B cell (primary cell): ENCODE results near the gene ELAVL4. TPM values are rescaled to one million over a fixed set of nuclear protein-coding genes. Genes with fewer than 3 reads are reported as not detected.

Source experiments
- ATAC-seq: fragments of 200-7000 bp; cut with Tn5 transposase; one replicate; pipeline ENCODE4 v1.10.0; 2021; ENCODE audit warnings: low read depth, mild to moderate bottlenecking, moderate number of reproducible peaks, moderate library complexity
- CTCF ChIA-PET: fragments of 350-600 bp; sonication (Branson Sonifier 250); formaldehyde crosslinking; loops from one replicate; lab custom pipeline; 2021; ENCODE audit warnings: antibody characterized with exemption, inconsistent platforms; lab: Charles Lee
- POLR2A ChIA-PET: fragments of 350-600 bp; sonication (Branson Sonifier 250); formaldehyde crosslinking; loops from one replicate; lab custom pipeline; 2021; ENCODE audit warnings: antibody characterized with exemption; lab: Charles Lee
- DNase-seq: peaks from one replicate; pipeline ENCODE4 v3.0.0; 2013
- H2AFZ ChIP-seq: 2 replicates; pipeline ENCODE4 v1.6.1; 2012; ENCODE audit warnings: mild to moderate bottlenecking, low read depth, low read length; ENCODE audit not compliant: insufficient read depth, poor library complexity, severe bottlenecking
- H3K27ac ChIP-seq, 2 donors: 1 replicate in 1 of 2; 2 replicates in 1 of 2; pipeline ENCODE4 v1.5.1; 2012 to 2013; ENCODE audit warnings: low read length in 2 of 2, mild to moderate bottlenecking in 2 of 2, moderate library complexity in 1 of 2
- H3K27me3 ChIP-seq, 4 experiments: fragments of 200-600 bp in 1 of 4; sonication (generic) in 1 of 4; replicated peaks in 1 of 4; 1 replicate in 2 of 4; 2 replicates in 2 of 4; pipeline versions ENCODE4 v1.6.1 to v1.7.0; 2013 to 2016; ENCODE audit warnings: low read length in 3 of 4, mild to moderate bottlenecking in 2 of 4, mixed read lengths in 1 of 4, moderate library complexity in 1 of 4; ENCODE audit not compliant: insufficient read depth in 4 of 4, control insufficient read depth in 3 of 4; ENCODE audit errors: control extremely low read depth in 1 of 4
- H3K36me3 ChIP-seq, 2 experiments: replicated peaks in 1 of 2; 1 replicate in 1 of 2; 2 replicates in 1 of 2; pipeline versions ENCODE4 v1.6.1 to v1.7.1; 2013; ENCODE audit warnings: low read length in 1 of 2; ENCODE audit not compliant: insufficient read depth in 2 of 2, control insufficient read depth in 1 of 2; ENCODE audit errors: control extremely low read depth in 1 of 2, extremely low read depth in 1 of 2
- H3K4me1 ChIP-seq, 2 donors: fragments of 200-600 bp in 1 of 2; sonication (generic) in 1 of 2; 1 replicate in 1 of 2; 2 replicates in 1 of 2; pipeline versions ENCODE4 v1.5.1 to v1.6.1; 2013 to 2017; ENCODE audit warnings: low read length in 2 of 2; ENCODE audit not compliant: control insufficient read depth in 2 of 2, insufficient read depth in 2 of 2
- H3K4me2 ChIP-seq: replicated peaks from 2 replicates; pipeline ENCODE3; 2012; ENCODE audit warnings: mild to moderate bottlenecking, low read depth, low read length; ENCODE audit not compliant: poor library complexity, severe bottlenecking
- H3K4me3 ChIP-seq, 5 experiments: fragments of 200-600 bp in 1 of 5; sonication (generic) in 1 of 5; 1 replicate in 3 of 5; 2 replicates in 2 of 5; pipeline versions ENCODE4 v1.5.1 to v1.7.0; 2011 to 2016; ENCODE audit warnings: low read length in 4 of 5, mild to moderate bottlenecking in 4 of 5, low read depth in 2 of 5, control low read depth in 1 of 5, moderate library complexity in 1 of 5; ENCODE audit not compliant: insufficient read depth in 1 of 5; ENCODE audit errors: control extremely low read depth in 1 of 5, extremely low read depth in 1 of 5
- H3K79me2 ChIP-seq: fragments of 200-600 bp; sonication (generic); one replicate; pipeline ENCODE4 v1.6.0; 2016; ENCODE audit warnings: low read length; ENCODE audit not compliant: control insufficient read depth, insufficient read depth
- H3K9ac ChIP-seq: fragments of 200-600 bp; sonication (generic); 2 replicates; pipeline ENCODE4 v1.6.1; 2017; ENCODE audit warnings: mild to moderate bottlenecking, low read length, moderate library complexity
- H3K9me3 ChIP-seq, 3 donors: one replicate each; pipeline versions ENCODE4 v1.6.1 to v1.7.1; 2013; ENCODE audit warnings: low read length in 2 of 3; ENCODE audit not compliant: control insufficient read depth in 2 of 3, insufficient read depth in 1 of 3; ENCODE audit errors: control extremely low read depth in 1 of 3
- H4K20me1 ChIP-seq: 2 replicates; pipeline ENCODE4 v1.6.0; 2012; ENCODE audit warnings: mild to moderate bottlenecking, low read length; ENCODE audit not compliant: insufficient read depth, control insufficient read depth, poor library complexity, severe bottlenecking
- H3K27ac Mint-ChIP-seq: one replicate; pipeline ENCODE4 v1.8.0; 2021; ENCODE audit warnings: mixed read lengths
- H3K27me3 Mint-ChIP-seq: one replicate; pipeline ENCODE4 v1.8.0; 2021; ENCODE audit warnings: mixed read lengths
- H3K4me1 Mint-ChIP-seq: one replicate; pipeline ENCODE4 v1.8.0; 2021; ENCODE audit warnings: mixed read lengths
- H3K4me3 Mint-ChIP-seq: one replicate; pipeline ENCODE4 v1.8.0; 2021; ENCODE audit warnings: mixed read lengths
- H3K9me3 Mint-ChIP-seq: one replicate; pipeline ENCODE4 v1.8.0; 2022; ENCODE audit warnings: mixed read lengths; ENCODE audit not compliant: insufficient read depth
- CTCF ChIP-seq: fragments of 200-600 bp; IDR thresholded peaks from one replicate; pipeline ENCODE4 v1.8.0; 2022; ENCODE audit warnings: antibody characterized with exemption, mild to moderate bottlenecking
- EZH2 ChIP-seq: IDR thresholded peaks from 2 replicates; pipeline ENCODE4 v1.6.1; 2012; ENCODE audit warnings: borderline replicate concordance, low read depth, mild to moderate bottlenecking, moderate library complexity, low read length; ENCODE audit not compliant: insufficient read depth, poor library complexity, severe bottlenecking
- WGBS: methylation state at CpG from one replicate; pipeline ENCODE4 v1.1.5; 2013; ENCODE audit warnings: missing lambda C conversion rate; ENCODE audit not compliant: insufficient coverage; 5-methylcytosine and 5-hydroxymethylcytosine counted together
- intact Hi-C: fragments of 100-400 bp; cut with micrococcal nuclease; formaldehyde crosslinking; loops from one replicate; pipeline ENCODE4 v1.10.0; 2022
- polyA plus RNA-seq: library from polyadenylated mRNA; depleted of rRNA; stranded (reverse); fragments of >200 nt; gene quantifications from 2 replicates; pipeline ENCODE4 v1.2.3, GENCODE V29; 2012
- total RNA-seq, 2 donors: library from RNA; stranded (reverse); fragments of 120-200 nt in 1 of 2; gene quantifications; 1 replicate in 1 of 2; 2 replicates in 1 of 2; pipeline versions ENCODE4 v1.2.3 to v1.2.4, GENCODE V29; 2013 to 2022

ELAVL4 gene
- total and polyA plus RNA-seq, 2 donors (not counting 1 experiment from before 2014, with no cell fraction given), result not detected

- Mint-ChIP-seq H3K27me3 (peaks cover 4% of the 10 kb centered on the region), H3K4me3 (no peak overlapping the region), H3K27ac (no peak overlapping the region), H3K9me3 (no peaks in the 10 kb centered on the region), H3K4me1 (no peaks in the 10 kb centered on the region)
- Histone ChIP-seq H2AFZ (no peak overlapping the region), H3K9ac (no peak overlapping the region), H3K4me1 (no peaks in the 10 kb centered on the region), H3K9me3 (no peaks in the 10 kb centered on the region), H3K27me3 (no peaks in the 10 kb centered on the region), H3K36me3 (no peaks in the 10 kb centered on the region), H3K4me3 (no peak overlapping the region), H3K4me2 (no peak overlapping the region), H3K27ac (no peak overlapping the region), H4K20me1 (no peaks in the 10 kb centered on the region), H3K79me2 (no peaks in the 10 kb centered on the region)
- POLR2A ChIA-PET, result no interaction called here
- ATAC-seq (no peak), DNase-seq (no peak)
- CTCF ChIA-PET, result no interaction called here
- intact Hi-C loops, result no loop called here
- TF ChIP-seq EZH2 (no peak), CTCF (no peak)
- 36% methylated on average over 3 of the region's 3 CpGs for WGBS
Observed at GRCh38 chr1:50155541-50155940, 46.8 kb downstream of the ELAVL4 start.

DNA sequence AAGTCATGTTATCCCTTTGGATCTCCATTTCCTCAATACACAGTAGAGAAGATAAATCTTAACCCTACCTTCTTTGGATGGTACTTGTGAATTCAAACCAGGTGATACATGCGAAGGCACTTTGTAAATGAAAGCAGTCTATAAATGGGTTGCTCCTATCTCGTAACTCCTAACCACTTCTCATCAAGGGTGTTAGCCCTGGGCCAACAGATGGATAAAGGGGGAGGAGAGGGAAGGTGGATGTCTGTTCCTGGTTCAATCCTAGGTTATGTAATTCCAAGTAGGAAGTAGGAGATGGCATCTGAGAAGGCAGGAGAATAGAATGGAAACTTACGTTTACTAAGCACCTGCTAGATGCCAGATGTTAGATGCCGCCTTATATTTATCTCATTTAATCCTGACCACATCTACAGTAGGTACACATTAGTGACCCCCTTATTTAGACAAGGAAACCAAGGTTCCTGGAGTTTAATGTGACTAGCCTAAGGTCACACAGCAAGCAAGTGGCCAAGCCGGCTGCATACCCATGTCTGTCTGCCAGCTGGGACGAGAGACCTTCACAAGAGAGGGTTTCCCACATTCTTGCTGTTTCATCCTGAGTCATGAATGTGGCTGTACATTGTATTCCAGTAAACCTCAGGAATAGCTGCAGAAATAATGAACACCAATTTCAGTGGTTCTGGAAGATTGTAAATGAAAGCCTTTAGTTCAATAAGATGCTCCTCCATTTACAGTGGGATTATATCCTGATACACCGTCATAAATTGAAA is 47.7 kb downstream of the ELAVL4 start:
- Mint-ChIP-seq H3K27ac (no peak overlapping the region), H3K27me3 (peaks cover 4% of the 10 kb centered on the region), H3K4me3 (no peak overlapping the region), H3K9me3 (no peaks in the 10 kb centered on the region), H3K4me1 (no peaks in the 10 kb centered on the region)
- Histone ChIP-seq H3K79me2 (no peaks in the 10 kb centered on the region), H3K9ac (no peak overlapping the region), H3K27me3 (no peaks in the 10 kb centered on the region), H4K20me1 (no peaks in the 10 kb centered on the region), H3K27ac (no peak overlapping the region), H3K4me2 (no peak overlapping the region), H3K9me3 (no peaks in the 10 kb centered on the region), H3K4me1 (no peaks in the 10 kb centered on the region), H3K4me3 (no peak overlapping the region), H3K36me3 (no peaks in the 10 kb centered on the region), H2AFZ (no peak overlapping the region)
- intact Hi-C loops, result no loop called here
- DNase-seq (no peak), ATAC-seq (no peak)
- 90% methylated on average over 3 of the region's 7 CpGs for WGBS
- ChIA-PET CTCF (no interaction called here), POLR2A (no interaction called here)
- TF ChIP-seq EZH2 (no peak), CTCF (no peak)
